ENCODE results near the gene SLC7A14. TPM values are rescaled to one million over a fixed set of nuclear protein-coding genes. Genes with fewer than 3 reads are reported as not detected.

SLC7A14 gene
- total RNA-seq, 1 experiment from 2014 or later = not detected

DNA sequence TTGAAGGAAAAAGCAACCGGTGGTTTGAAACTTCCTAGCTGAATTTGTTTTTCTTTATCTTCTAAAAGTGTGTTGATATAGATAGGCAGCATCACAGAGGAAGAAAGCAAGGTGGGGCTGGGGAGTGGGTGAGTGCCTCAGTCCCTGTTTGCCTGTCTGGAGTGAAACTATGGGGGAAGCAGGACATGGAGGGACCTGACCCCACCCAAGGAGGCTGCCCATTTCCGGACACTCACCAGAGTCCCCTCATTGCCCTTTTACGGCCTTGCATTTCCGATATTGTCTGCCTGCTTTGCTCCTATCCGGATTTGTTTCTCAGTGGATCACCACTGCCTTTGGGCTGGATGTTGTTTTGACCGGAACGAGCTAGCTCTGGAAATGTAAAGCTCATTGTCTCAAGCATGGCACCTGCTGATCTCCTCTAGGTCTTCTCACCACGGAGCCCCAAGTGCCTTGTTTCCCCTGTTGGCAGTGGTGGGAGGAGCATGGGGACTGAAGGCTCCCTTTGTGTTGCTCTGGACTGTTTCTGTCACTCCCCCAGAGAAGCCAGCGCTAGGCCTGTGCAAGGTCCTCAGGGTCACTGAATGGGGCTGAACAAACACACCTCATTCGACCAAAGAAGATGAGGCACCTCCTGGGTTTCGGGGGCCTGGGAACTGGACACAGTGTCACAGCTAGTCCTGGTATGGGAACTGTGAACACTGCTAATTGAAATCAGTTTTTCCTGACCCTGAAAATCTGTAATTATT, 160.2 kb downstream of the SLC7A14 start:
- no TSS peak for BruUV-seq (replicated peaks)
- ChIA-PET POLR2A (ENCODE audit: low non-redundant PET) (no interaction called here), CTCF (no interaction called here)
- intact Hi-C loops (cut with micrococcal nuclease; ENCODE audit: unreplicated experiment) = no loop called here
- Histone ChIP-seq H3K27ac (ENCODE audit: low read depth, low read length, poor library complexity, severe bottlenecking) (no peak overlapping the region), H3K9me3 (ENCODE audit: low read depth, low read length, poor library complexity, severe bottlenecking) (no peaks in the 10 kb centered on the region), H3K4me1 (ENCODE audit: insufficient read depth, low read length, poor library complexity, severe bottlenecking) (no peaks in the 10 kb centered on the region), H3K36me3 (ENCODE audit: insufficient read depth, low read length, poor library complexity, severe bottlenecking) (no peaks in the 10 kb centered on the region), H3K4me3 (ENCODE audit: low read depth, low read length, poor library complexity, severe bottlenecking) (no peak overlapping the region), H3K27me3 (replicated peaks; ENCODE audit: insufficient read depth, low read depth, low read length, poor library complexity) (no peaks in the 10 kb centered on the region)
- no peak for TF ChIP-seq EZH2 (IDR thresholded peaks at IDR 0.05; ENCODE audit: borderline replicate concordance, low read depth, low read length, poor library complexity, severe bottlenecking)
- TF ChIP-seq, protein P1, sequence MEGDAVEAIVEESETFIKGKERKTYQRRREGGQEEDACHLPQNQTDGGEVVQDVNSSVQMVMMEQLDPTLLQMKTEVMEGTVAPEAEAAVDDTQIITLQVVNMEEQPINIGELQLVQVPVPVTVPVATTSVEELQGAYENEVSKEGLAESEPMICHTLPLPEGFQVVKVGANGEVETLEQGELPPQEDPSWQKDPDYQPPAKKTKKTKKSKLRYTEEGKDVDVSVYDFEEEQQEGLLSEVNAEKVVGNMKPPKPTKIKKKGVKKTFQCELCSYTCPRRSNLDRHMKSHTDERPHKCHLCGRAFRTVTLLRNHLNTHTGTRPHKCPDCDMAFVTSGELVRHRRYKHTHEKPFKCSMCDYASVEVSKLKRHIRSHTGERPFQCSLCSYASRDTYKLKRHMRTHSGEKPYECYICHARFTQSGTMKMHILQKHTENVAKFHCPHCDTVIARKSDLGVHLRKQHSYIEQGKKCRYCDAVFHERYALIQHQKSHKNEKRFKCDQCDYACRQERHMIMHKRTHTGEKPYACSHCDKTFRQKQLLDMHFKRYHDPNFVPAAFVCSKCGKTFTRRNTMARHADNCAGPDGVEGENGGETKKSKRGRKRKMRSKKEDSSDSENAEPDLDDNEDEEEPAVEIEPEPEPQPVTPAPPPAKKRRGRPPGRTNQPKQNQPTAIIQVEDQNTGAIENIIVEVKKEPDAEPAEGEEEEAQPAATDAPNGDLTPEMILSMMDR (conservative IDR thresholded peaks at IDR 0.05; ENCODE audit: low read depth, low read length) = no peak
- no peak for DNase-seq (ENCODE audit: low spot score)

DNA sequence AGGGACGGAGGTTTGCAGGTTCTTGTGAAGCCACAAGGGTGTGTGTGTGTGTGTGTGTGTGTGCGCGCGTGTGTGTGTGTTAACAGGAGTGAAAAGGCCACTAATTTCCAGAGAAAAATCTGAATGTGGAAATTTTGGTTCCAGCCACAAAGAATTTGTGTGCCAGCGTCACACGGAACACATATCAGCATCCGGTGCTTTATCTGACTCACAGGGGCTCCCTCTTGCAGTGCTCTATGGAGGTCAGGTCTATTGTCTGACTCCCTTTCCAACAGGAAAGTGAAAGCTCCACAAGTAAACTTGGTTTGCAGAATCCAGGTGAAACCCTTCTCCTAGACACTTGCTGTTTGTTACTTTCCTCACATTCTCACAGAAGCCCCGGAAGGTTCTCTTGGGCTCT, 161.0 kb downstream of the SLC7A14 start:
- no peaks in the 10 kb centered on the region for H3K9me3 ChIP-seq (ENCODE audit: low read depth, low read length, poor library complexity, severe bottlenecking)
- no peak for DNase-seq (ENCODE audit: low spot score)
- no peaks in the 10 kb centered on the region for H3K27me3 ChIP-seq (replicated peaks; ENCODE audit: insufficient read depth, low read depth, low read length, poor library complexity)
- ChIA-PET CTCF (no interaction called here), POLR2A (ENCODE audit: low non-redundant PET) (no interaction called here)
- no TSS peak for BruUV-seq (replicated peaks)
- H3K4me3 ChIP-seq (ENCODE audit: low read depth, low read length, poor library complexity, severe bottlenecking) = no peak overlapping the region
- H3K27ac ChIP-seq (ENCODE audit: low read depth, low read length, poor library complexity, severe bottlenecking) = no peak overlapping the region
- H3K36me3 ChIP-seq (ENCODE audit: insufficient read depth, low read length, poor library complexity, severe bottlenecking) = no peaks in the 10 kb centered on the region
- no peaks in the 10 kb centered on the region for H3K4me1 ChIP-seq (ENCODE audit: insufficient read depth, low read length, poor library complexity, severe bottlenecking)
- TF ChIP-seq EZH2 (IDR thresholded peaks at IDR 0.05; ENCODE audit: borderline replicate concordance, low read depth, low read length, poor library complexity, severe bottlenecking) = no peak
- TF ChIP-seq, protein P1 (conservative IDR thresholded peaks at IDR 0.05; ENCODE audit: low read depth, low read length) = no peak
- intact Hi-C loops (cut with micrococcal nuclease; ENCODE audit: unreplicated experiment) = no loop called here

DNA sequence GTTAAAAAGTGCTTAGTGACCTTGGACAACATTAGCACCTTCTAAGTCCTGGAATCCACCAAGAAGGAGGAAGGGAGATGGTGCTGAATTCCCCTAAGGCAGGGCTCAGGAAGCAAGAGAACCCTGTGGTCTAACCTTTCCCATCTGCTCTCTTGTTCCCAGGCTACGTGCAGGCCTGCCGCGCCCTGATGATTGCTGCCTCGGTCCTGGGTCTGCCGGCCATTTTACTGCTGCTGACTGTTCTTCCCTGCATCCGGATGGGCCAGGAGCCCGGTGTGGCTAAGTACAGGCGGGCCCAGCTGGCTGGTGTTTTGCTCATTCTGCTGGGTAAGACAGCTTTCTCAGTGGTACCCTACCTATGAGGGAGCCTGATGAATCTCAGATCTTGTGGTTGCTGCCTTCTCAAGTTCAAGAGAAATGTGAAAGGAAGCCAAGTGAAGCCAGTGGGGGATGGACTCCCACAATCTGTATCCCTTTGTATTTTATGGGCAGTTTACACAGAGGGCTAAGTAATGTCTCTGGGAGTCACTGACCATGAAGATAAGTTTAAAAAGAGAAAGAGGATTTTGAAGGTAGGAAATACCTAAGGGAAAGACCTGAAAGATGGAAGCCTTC, 162.8 kb downstream of the SLC7A14 start:
- Histone ChIP-seq H3K36me3 (ENCODE audit: insufficient read depth, low read length, poor library complexity, severe bottlenecking) (no peaks in the 10 kb centered on the region), H3K27ac (ENCODE audit: low read depth, low read length, poor library complexity, severe bottlenecking) (no peak overlapping the region), H3K4me3 (ENCODE audit: low read depth, low read length, poor library complexity, severe bottlenecking) (no peak overlapping the region), H3K9me3 (ENCODE audit: low read depth, low read length, poor library complexity, severe bottlenecking) (no peaks in the 10 kb centered on the region), H3K4me1 (ENCODE audit: insufficient read depth, low read length, poor library complexity, severe bottlenecking) (no peaks in the 10 kb centered on the region), H3K27me3 (replicated peaks; ENCODE audit: insufficient read depth, low read depth, low read length, poor library complexity) (no peaks in the 10 kb centered on the region)
- ChIA-PET POLR2A (ENCODE audit: low non-redundant PET) (no interaction called here), CTCF (interaction anchor here (0.5 kb wide), 1 partner anchor 307 kb away, joined by 3 read pairs; no protein-coding TSS in a partner anchor)
- TF ChIP-seq EZH2 (IDR thresholded peaks at IDR 0.05; ENCODE audit: borderline replicate concordance, low read depth, low read length, poor library complexity, severe bottlenecking) = no peak
- TF ChIP-seq, protein P1 (conservative IDR thresholded peaks at IDR 0.05; ENCODE audit: low read depth, low read length) = no peak
- no TSS peak for BruUV-seq (replicated peaks)
- no peak for DNase-seq (ENCODE audit: low spot score)
- intact Hi-C loops (cut with micrococcal nuclease; ENCODE audit: unreplicated experiment) = no loop called here

All from A673 (cell line).